ENCODE measurements around the gene CNPY1.

- TF ChIP-seq CTCF (IDR thresholded peaks at IDR 0.05; ENCODE audit: borderline replicate concordance, extremely low read depth, low read length, poor library complexity, severe bottlenecking) (no peak), EZH2 (IDR thresholded peaks at IDR 0.05; ENCODE audit: borderline replicate concordance, low read depth, low read length, severe bottlenecking) (no peak)
Measured at GRCh38 chr7:155560982-155561686, 14.8 kb upstream of the CNPY1 start.

All from DND-41 (cell line).